Activated naive CD4-positive, alpha-beta T cell treated with anti-CD3 and anti-CD28 coated beads, Interleukin-2, amount 50 U/mL, for 24 hours (primary cell): ENCODE results near the gene SETMAR.

Experiments
- H3K27ac Mint-ChIP-seq: one replicate; pipeline ENCODE4 v1.8.0; 2021; ENCODE audit warnings: mild to moderate bottlenecking, mixed read lengths
- H3K27me3 Mint-ChIP-seq: one replicate; pipeline ENCODE4 v1.8.0; 2021; ENCODE audit warnings: mixed read lengths
- H3K36me3 Mint-ChIP-seq: one replicate; pipeline ENCODE4 v1.8.0; 2021; ENCODE audit warnings: mixed read lengths
- H3K4me1 Mint-ChIP-seq: one replicate; pipeline ENCODE4 v1.8.0; 2021; ENCODE audit warnings: mixed read lengths
- H3K4me3 Mint-ChIP-seq: one replicate; pipeline ENCODE4 v1.8.0; 2021; ENCODE audit warnings: mild to moderate bottlenecking, mixed read lengths
- H3K9me3 Mint-ChIP-seq: one replicate; pipeline ENCODE4 v1.8.0; 2021; ENCODE audit warnings: mixed read lengths

The SETMAR gene

GRCh38 chr3:4332574-4332973 is 29.4 kb downstream of the SETMAR start:
- H3K36me3 Mint-ChIP-seq, result peaks cover 10% of the 10 kb centered on the region
- H3K4me3 Mint-ChIP-seq, result no peak overlapping the region
- H3K9me3 Mint-ChIP-seq, result no peaks in the 10 kb centered on the region
- H3K27me3 Mint-ChIP-seq, result no peaks in the 10 kb centered on the region
- H3K27ac Mint-ChIP-seq, result no peak overlapping the region
- no peaks in the 10 kb centered on the region for H3K4me1 Mint-ChIP-seq

- no peaks in the 10 kb centered on the region for H3K27me3 Mint-ChIP-seq
- H3K9me3 Mint-ChIP-seq, result no peaks in the 10 kb centered on the region
- H3K36me3 Mint-ChIP-seq, result peaks cover 10% of the 10 kb centered on the region
- H3K4me1 Mint-ChIP-seq, result no peaks in the 10 kb centered on the region
- H3K27ac Mint-ChIP-seq, result no peak overlapping the region
- no peak overlapping the region for H3K4me3 Mint-ChIP-seq
Observed at GRCh38 chr3:4332991-4333390, 29.8 kb downstream of the SETMAR start.

GRCh38 chr3:4334548-4334947 is 31.4 kb downstream of the SETMAR start:
- peaks cover 5% of the 10 kb centered on the region for H3K36me3 Mint-ChIP-seq
- no peak overlapping the region for H3K4me3 Mint-ChIP-seq
- no peak overlapping the region for H3K27ac Mint-ChIP-seq
- H3K27me3 Mint-ChIP-seq, result no peaks in the 10 kb centered on the region
- H3K9me3 Mint-ChIP-seq, result no peaks in the 10 kb centered on the region
- H3K4me1 Mint-ChIP-seq, result no peaks in the 10 kb centered on the region

GRCh38 chr3:4335840-4336562 is 32.8 kb downstream of the SETMAR start:
- no peaks in the 10 kb centered on the region for H3K9me3 Mint-ChIP-seq
- no peaks in the 10 kb centered on the region for H3K27me3 Mint-ChIP-seq
- H3K36me3 Mint-ChIP-seq, result peaks cover 3% of the 10 kb centered on the region
- no peaks in the 10 kb centered on the region for H3K4me1 Mint-ChIP-seq
- no peak overlapping the region for H3K4me3 Mint-ChIP-seq
- no peak overlapping the region for H3K27ac Mint-ChIP-seq

GRCh38 chr3:4336850-4337546 is 33.8 kb downstream of the SETMAR start:
- no peak overlapping the region for H3K27ac Mint-ChIP-seq
- no peak overlapping the region for H3K4me3 Mint-ChIP-seq
- H3K27me3 Mint-ChIP-seq, result no peaks in the 10 kb centered on the region
- no peaks in the 10 kb centered on the region for H3K9me3 Mint-ChIP-seq
- no peaks in the 10 kb centered on the region for H3K4me1 Mint-ChIP-seq
- peaks cover 3% of the 10 kb centered on the region for H3K36me3 Mint-ChIP-seq

GRCh38 chr3:4338751-4339150 is 35.6 kb downstream of the SETMAR start:
- Mint-ChIP-seq H3K9me3 (no peaks in the 10 kb centered on the region), H3K4me3 (no peak overlapping the region), H3K27ac (no peak overlapping the region), H3K27me3 (no peaks in the 10 kb centered on the region), H3K36me3 (peaks cover 3% of the 10 kb centered on the region), H3K4me1 (no peaks in the 10 kb centered on the region)

- Mint-ChIP-seq H3K9me3 (no peaks in the 10 kb centered on the region), H3K4me3 (no peak overlapping the region), H3K36me3 (peaks cover 7% of the 10 kb centered on the region)
Observed at GRCh38 chr3:4340077-4340410, 36.9 kb downstream of the SETMAR start.

GRCh38 chr3:4340411-4341335 is 37.5 kb downstream of the SETMAR start:
- H3K9me3 Mint-ChIP-seq, result no peaks in the 10 kb centered on the region
- H3K27ac Mint-ChIP-seq, result no peak overlapping the region
- no peak overlapping the region for H3K4me3 Mint-ChIP-seq
- peaks cover 7% of the 10 kb centered on the region for H3K36me3 Mint-ChIP-seq
- no peaks in the 10 kb centered on the region for H3K27me3 Mint-ChIP-seq
- H3K4me1 Mint-ChIP-seq, result no peaks in the 10 kb centered on the region

More at GRCh38 chr3:4340077-4340410, 36.9 kb downstream of the SETMAR start:
- no peaks in the 10 kb centered on the region for H3K4me1 Mint-ChIP-seq
- no peaks in the 10 kb centered on the region for H3K27me3 Mint-ChIP-seq
- no peak overlapping the region for H3K27ac Mint-ChIP-seq

- no peaks in the 10 kb centered on the region for H3K9me3 Mint-ChIP-seq
Observed at GRCh38 chr3:4341336-4341675, 38.1 kb downstream of the SETMAR start.

GRCh38 chr3:4343258-4343657 is 40.1 kb downstream of the SETMAR start:
- Mint-ChIP-seq H3K36me3 (peaks cover 7% of the 10 kb centered on the region), H3K4me1 (no peaks in the 10 kb centered on the region), H3K9me3 (no peaks in the 10 kb centered on the region), H3K4me3 (no peak overlapping the region), H3K27me3 (no peaks in the 10 kb centered on the region), H3K27ac (no peak overlapping the region)

More at GRCh38 chr3:4341336-4341675, 38.1 kb downstream of the SETMAR start:
- Mint-ChIP-seq H3K4me1 (no peaks in the 10 kb centered on the region), H3K27ac (no peak overlapping the region), H3K36me3 (peaks cover 7% of the 10 kb centered on the region), H3K27me3 (no peaks in the 10 kb centered on the region), H3K4me3 (no peak overlapping the region)

GRCh38 chr3:4350789-4351163 is 47.6 kb downstream of the SETMAR start:
- Mint-ChIP-seq H3K36me3 (no peaks in the 10 kb centered on the region), H3K27me3 (no peaks in the 10 kb centered on the region), H3K4me1 (peaks cover 20% of the 10 kb centered on the region), H3K27ac (peak overlapping the region; percentile 85), H3K9me3 (no peaks in the 10 kb centered on the region), H3K4me3 (peak overlapping the region; percentile 76)

- Mint-ChIP-seq H3K9me3 (no peaks in the 10 kb centered on the region), H3K4me1 (peaks cover 20% of the 10 kb centered on the region), H3K4me3 (peak overlapping the region; percentile 76), H3K27me3 (no peaks in the 10 kb centered on the region), H3K36me3 (no peaks in the 10 kb centered on the region), H3K27ac (peak overlapping the region; percentile 94)
Observed at GRCh38 chr3:4351164-4351855, 48.1 kb downstream of the SETMAR start.

- H3K36me3 Mint-ChIP-seq, result no peaks in the 10 kb centered on the region
- peaks cover 20% of the 10 kb centered on the region for H3K4me1 Mint-ChIP-seq
- H3K27me3 Mint-ChIP-seq, result no peaks in the 10 kb centered on the region
- H3K4me3 Mint-ChIP-seq, result peak overlapping the region; percentile 76
- H3K9me3 Mint-ChIP-seq, result no peaks in the 10 kb centered on the region
- peak overlapping the region; percentile 94 for H3K27ac Mint-ChIP-seq
Observed at GRCh38 chr3:4351872-4352271, 48.7 kb downstream of the SETMAR start.

- Mint-ChIP-seq H3K4me1 (peaks cover 23% of the 10 kb centered on the region), H3K27me3 (no peaks in the 10 kb centered on the region), H3K36me3 (peaks cover 2% of the 10 kb centered on the region), H3K9me3 (no peaks in the 10 kb centered on the region), H3K27ac (peak overlapping the region; percentile 70), H3K4me3 (no peak overlapping the region)
Observed at GRCh38 chr3:4355401-4356219, 52.4 kb downstream of the SETMAR start.

GRCh38 chr3:4356220-4356540 is 53.0 kb downstream of the SETMAR start:
- peaks cover 2% of the 10 kb centered on the region for H3K36me3 Mint-ChIP-seq
- H3K9me3 Mint-ChIP-seq, result no peaks in the 10 kb centered on the region
- no peaks in the 10 kb centered on the region for H3K27me3 Mint-ChIP-seq
- H3K4me3 Mint-ChIP-seq, result no peak overlapping the region
- H3K27ac Mint-ChIP-seq, result no peak overlapping the region
- H3K4me1 Mint-ChIP-seq, result peaks cover 17% of the 10 kb centered on the region
